ENCODE measurements around the gene ZNF652.

Gene ZNF652

GRCh38 chr17:49352587-49353154 is 9.4 kb downstream of the ZNF652 start:
- Histone ChIP-seq H3K79me2 (ENCODE audit: low read length) (peaks cover 97% of the 10 kb centered on the region), H3K9me2 (replicated peaks; ENCODE audit: insufficient read depth, low read length) (no peaks in the 10 kb centered on the region), H3K27ac (ENCODE audit: low read length) (no peak overlapping the region), H3K4me1 (ENCODE audit: low read length) (peaks cover 3% of the 10 kb centered on the region), H3K9ac (ENCODE audit: low read length) (no peak overlapping the region), H3K4me2 (ENCODE audit: low read depth, low read length) (no peak overlapping the region), H3K4me3 (ENCODE audit: low read length) (no peak overlapping the region), H2AFZ (ENCODE audit: low read length) (no peak overlapping the region), H4K20me1 (ENCODE audit: insufficient read depth, low read length) (no peaks in the 10 kb centered on the region; the same call in 1 of the 2 replicates), H3K36me3 (replicated peaks; ENCODE audit: insufficient read depth, low read length) (0 out of 2 replicates have a peak, but pooled peaks cover 4% of the 10 kb centered on the region), H3K27me3 (replicated peaks; ENCODE audit: insufficient read depth, low read length) (no peaks in the 10 kb centered on the region), H3K9me3 (replicated peaks; ENCODE audit: insufficient read depth, low read length) (no peaks in the 10 kb centered on the region), H3F3A (ENCODE audit: insufficient read depth, low read length) (peaks cover 6% of the 10 kb centered on the region; the same call in 1 of the 2 replicates)
- TF ChIP-seq CTCF (IDR thresholded peaks at IDR 0.05; ENCODE audit: low read length) (no peak), EZH2phosphoT487 (IDR thresholded peaks at IDR 0.05; ENCODE audit: low read length) (no peak), EZH2 (optimal IDR thresholded peaks at IDR 0.05; ENCODE audit: low read depth, low read length) (no peak)
- DNase-seq: no peak

GRCh38 chr17:49351572-49352140 is 10.4 kb downstream of the ZNF652 start:
- no peaks in the 10 kb centered on the region for H3K27me3 ChIP-seq (replicated peaks; ENCODE audit: insufficient read depth, low read length)
- H3K4me3 ChIP-seq (ENCODE audit: low read length): no peak overlapping the region

GRCh38 chr17:49349541-49349940 is 12.5 kb downstream of the ZNF652 start:
- Histone ChIP-seq H3K9ac (ENCODE audit: low read length) (no peak overlapping the region), H3K4me1 (ENCODE audit: low read length) (no peaks in the 10 kb centered on the region), H3K27ac (ENCODE audit: low read length) (no peak overlapping the region), H3K9me2 (replicated peaks; ENCODE audit: insufficient read depth, low read length) (no peaks in the 10 kb centered on the region), H3K9me3 (replicated peaks; ENCODE audit: insufficient read depth, low read length) (no peaks in the 10 kb centered on the region), H3K4me2 (ENCODE audit: low read depth, low read length) (no peak overlapping the region), H4K20me1 (ENCODE audit: insufficient read depth, low read length) (no peaks in the 10 kb centered on the region; the same call in 1 of the 2 replicates), H3K36me3 (replicated peaks; ENCODE audit: insufficient read depth, low read length) (0 out of 2 replicates have a peak, but pooled peaks cover 4% of the 10 kb centered on the region), H2AFZ (ENCODE audit: low read length) (no peak overlapping the region), H3K79me2 (ENCODE audit: low read length) (peaks cover 97% of the 10 kb centered on the region), H3K27me3 (replicated peaks; ENCODE audit: insufficient read depth, low read length) (no peaks in the 10 kb centered on the region), H3K4me3 (ENCODE audit: low read length) (no peak overlapping the region), H3F3A (ENCODE audit: insufficient read depth, low read length) (no peaks in the 10 kb centered on the region)
- DNase-seq: no peak
- no peak for TF ChIP-seq CTCF (IDR thresholded peaks at IDR 0.05; ENCODE audit: low read length)
- TF ChIP-seq EZH2phosphoT487 (IDR thresholded peaks at IDR 0.05; ENCODE audit: low read length): no peak
- TF ChIP-seq EZH2 (optimal IDR thresholded peaks at IDR 0.05; ENCODE audit: low read depth, low read length): no peak

More at GRCh38 chr17:49351572-49352140, 10.4 kb downstream of the ZNF652 start:
- Histone ChIP-seq H3F3A (ENCODE audit: insufficient read depth, low read length) (no peaks in the 10 kb centered on the region), H3K9ac (ENCODE audit: low read length) (no peak overlapping the region), H3K27ac (ENCODE audit: low read length) (no peak overlapping the region), H3K9me3 (replicated peaks; ENCODE audit: insufficient read depth, low read length) (no peaks in the 10 kb centered on the region), H3K79me2 (ENCODE audit: low read length) (peaks cover 97% of the 10 kb centered on the region), H3K9me2 (replicated peaks; ENCODE audit: insufficient read depth, low read length) (no peaks in the 10 kb centered on the region), H3K4me2 (ENCODE audit: low read depth, low read length) (no peak overlapping the region), H3K36me3 (replicated peaks; ENCODE audit: insufficient read depth, low read length) (0 out of 2 replicates have a peak, but pooled peaks cover 4% of the 10 kb centered on the region), H4K20me1 (ENCODE audit: insufficient read depth, low read length) (no peaks in the 10 kb centered on the region; the same call in 1 of the 2 replicates), H3K4me1 (ENCODE audit: low read length) (no peaks in the 10 kb centered on the region), H2AFZ (ENCODE audit: low read length) (no peak overlapping the region)
- DNase-seq: no peak
- TF ChIP-seq EZH2phosphoT487 (IDR thresholded peaks at IDR 0.05; ENCODE audit: low read length): no peak
- TF ChIP-seq EZH2 (optimal IDR thresholded peaks at IDR 0.05; ENCODE audit: low read depth, low read length): no peak
- no peak for TF ChIP-seq CTCF (IDR thresholded peaks at IDR 0.05; ENCODE audit: low read length)
